Thyroid gland (tissue), 4 donors: ENCODE results near the gene KLF6. TPM values are rescaled to one million over a fixed set of nuclear protein-coding genes. Genes with fewer than 3 reads are reported as not detected.
A peak's percentile ranks its signal among the peaks of the same experiment; 100 is the strongest.

Experiments
- DNase-seq, 2 donors: peaks; one replicate each; pipeline ENCODE4 v3.0.0-alpha.2; 2019
- H3K27ac ChIP-seq, 3 donors: fragments of 200-600 bp; sonication (generic); 1 replicate in 2 of 3; 2 replicates in 1 of 3; pipeline ENCODE4 v1.5.1; 2016 to 2019; ENCODE audit warnings: mild to moderate bottlenecking in 1 of 3, moderate library complexity in 1 of 3
- H3K27me3 ChIP-seq: fragments of 200-600 bp; sonication (generic); one replicate; pipeline ENCODE4 v1.5.1; 2019
- H3K36me3 ChIP-seq, 2 donors: fragments of 200-600 bp; sonication (generic); one replicate each; pipeline ENCODE4 v1.5.1; 2016 to 2019
- H3K4me1 ChIP-seq, 2 donors: fragments of 200-600 bp; sonication (generic); one replicate each; pipeline ENCODE4 v1.5.1; 2017 to 2019
- H3K4me3 ChIP-seq, 3 donors: fragments of 200-600 bp; sonication (generic); replicated peaks in 1 of 3; 1 replicate in 2 of 3; 2 replicates in 1 of 3; pipeline ENCODE4 v1.5.1; 2016; ENCODE audit warnings: mild to moderate bottlenecking in 1 of 3
- H3K9me3 ChIP-seq: fragments of 200-600 bp; sonication (generic); one replicate; pipeline ENCODE4 v1.5.1; 2017
- CTCF ChIP-seq, 6 experiments: fragments of 200-600 bp in 3 of 6; fragments of 450-650 bp in 3 of 6; sonication (generic) in 3 of 6; IDR thresholded peaks; one replicate each; pipeline ENCODE4 v1.5.1; 2016 to 2019; ENCODE audit warnings: antibody characterized with exemption in 6 of 6, mild to moderate bottlenecking in 2 of 6, inconsistent platforms in 1 of 6, moderate library complexity in 1 of 6
- POLR2A ChIP-seq, 2 donors: fragments of 450-650 bp; IDR thresholded peaks; one replicate each; pipeline ENCODE4 v1.6.1; 2017; ENCODE audit warnings: antibody characterized with exemption in 2 of 2, mild to moderate bottlenecking in 2 of 2, moderate library complexity in 1 of 2
- WGBS, 2 donors: methylation state at CpG; one replicate each; pipeline ENCODE4 v1.1.5; 2017; 5-methylcytosine and 5-hydroxymethylcytosine counted together
- intact Hi-C: fragments of 100-400 bp; cut with DNase I; formaldehyde crosslinking; loops from one replicate; pipeline ENCODE4 v1.15.1; 2023
- total RNA-seq, 4 donors: library from RNA; depleted of rRNA; stranded (reverse); fragments of >200 nt; gene quantifications; one replicate each; pipeline ENCODE4 v1.2.3, GENCODE V29; 2016

Gene KLF6
- total RNA-seq, 4 donors from 2014 or later = 50.4 to 166 (median 103) TPM

GRCh38 chr10:3803927-3804741 lies 19.1 kb upstream of the KLF6 start:
- 80% methylated on average over 13 of the region's 13 CpGs for WGBS, 2 donors
- peak overlapping the region; percentile 7 to 100 (median 92) for H3K27ac ChIP-seq
- intact Hi-C loops = no loop called here

GRCh38 chr10:3803295-3803926 lies 18.4 kb upstream of the KLF6 start:
- no peak overlapping the region for H3K4me3 ChIP-seq
- H3K27me3 ChIP-seq = no peaks in the 10 kb centered on the region
- no peaks in the 10 kb centered on the region for H3K9me3 ChIP-seq
- TF ChIP-seq CTCF (IDR thresholded peaks at IDR 0.05) (no peak), POLR2A (IDR thresholded peaks at IDR 0.05) (no peak)
- DNase-seq = no peak
- H3K27ac ChIP-seq = peak overlapping the region in 1 of 3 donors; percentile 92
- no peaks in the 10 kb centered on the region for H3K36me3 ChIP-seq
- 74 to 75% methylated on average over 11 of the region's 11 CpGs for WGBS, 2 donors
- peaks cover 8 to 30% of the 10 kb centered on the region in 2 donors for H3K4me1 ChIP-seq
- intact Hi-C loops = no loop called here

More at GRCh38 chr10:3803927-3804741, 19.1 kb upstream of the KLF6 start:
- H3K4me3 ChIP-seq = no peak overlapping the region
- H3K9me3 ChIP-seq = no peaks in the 10 kb centered on the region
- TF ChIP-seq CTCF (IDR thresholded peaks at IDR 0.05) = no peak
- no peak for TF ChIP-seq POLR2A (IDR thresholded peaks at IDR 0.05)
- no peaks in the 10 kb centered on the region for H3K27me3 ChIP-seq
- no peaks in the 10 kb centered on the region for H3K36me3 ChIP-seq
- DNase-seq = no peak
- H3K4me1 ChIP-seq = peaks cover 8 to 35% of the 10 kb centered on the region in 2 donors

- H3K9me3 ChIP-seq = no peaks in the 10 kb centered on the region
- H3K27me3 ChIP-seq = no peaks in the 10 kb centered on the region
- no peak overlapping the region for H3K27ac ChIP-seq
- no peaks in the 10 kb centered on the region for H3K36me3 ChIP-seq
- H3K4me3 ChIP-seq = no peak overlapping the region
- 94 to 95% methylated on average over 8 of the region's 8 CpGs for WGBS, 2 donors
- no peak for DNase-seq
- intact Hi-C loops = no loop called here
- H3K4me1 ChIP-seq = peaks cover 8 to 23% of the 10 kb centered on the region in 2 donors
- TF ChIP-seq CTCF (IDR thresholded peaks at IDR 0.05) = no peak
- TF ChIP-seq POLR2A (IDR thresholded peaks at IDR 0.05) = no peak
Measured at GRCh38 chr10:3802526-3803265, 17.7 kb upstream of the KLF6 start.

GRCh38 chr10:3801558-3802192 lies 16.7 kb upstream of the KLF6 start:
- DNase-seq = no peak
- no peak overlapping the region for H3K4me3 ChIP-seq
- WGBS, 2 donors = 96 to 99% methylated on average over 11 of the region's 11 CpGs
- no peaks in the 10 kb centered on the region for H3K27me3 ChIP-seq
- intact Hi-C loops = no loop called here
- no peaks in the 10 kb centered on the region for H3K36me3 ChIP-seq
- H3K9me3 ChIP-seq = no peaks in the 10 kb centered on the region
- H3K27ac ChIP-seq = no peak overlapping the region
- H3K4me1 ChIP-seq = peaks cover 4 to 13% of the 10 kb centered on the region in 2 donors
- TF ChIP-seq POLR2A (IDR thresholded peaks at IDR 0.05) (no peak), CTCF (IDR thresholded peaks at IDR 0.05) (no peak)
